GM12878 (cell line): Measurements from ENCODE around the gene TCP1.

Experiments used
- EGR1 ChIP-seq, 2 experiments: IDR thresholded peaks; 1 replicate in 1 of 2; 2 replicates in 1 of 2; pipeline ENCODE4 v1.6.1; 2011 to 2012; ENCODE audit warnings: low read depth in 2 of 2, low read length in 2 of 2, borderline replicate concordance in 1 of 2, mild to moderate bottlenecking in 1 of 2, moderate library complexity in 1 of 2
- POLR2AphosphoS2 ChIP-seq: IDR thresholded peaks from 2 replicates; pipeline ENCODE4 v1.6.1; 2011; ENCODE audit warnings: low read depth, mild to moderate bottlenecking, low read length, improper control_type of control experiment, moderate library complexity
- TF ChIP-seq, protein P1 (sequence below), 3 experiments: IDR thresholded peaks in 2 of 3; conservative IDR thresholded peaks in 1 of 3; 2 replicates each; pipeline ENCODE4 v1.5.1; 2011; ENCODE audit warnings: low read depth in 3 of 3, low read length in 3 of 3, mild to moderate bottlenecking in 3 of 3, control low read depth in 2 of 3, moderate library complexity in 2 of 3, inconsistent platforms in 1 of 3, mixed read lengths in 1 of 3; ENCODE audit not compliant: control insufficient read depth in 2 of 3, insufficient read depth in 1 of 3; ENCODE audit errors: extremely low read depth in 1 of 3
- TF ChIP-seq, protein P2 (sequence below): IDR thresholded peaks from 2 replicates; pipeline ENCODE4 v1.6.1; 2012; ENCODE audit warnings: low read depth, low read length, improper control_type of control experiment
- TF ChIP-seq, protein P3 (sequence below): IDR thresholded peaks from 2 replicates; pipeline ENCODE4 v1.6.1; 2012; ENCODE audit warnings: low read length, inconsistent platforms
- TF ChIP-seq, protein P4 (sequence below): fragments of 450-650 bp; IDR thresholded peaks from 2 replicates; pipeline ENCODE4 v1.6.1; 2017; ENCODE audit warnings: antibody characterized with exemption, mild to moderate bottlenecking, moderate library complexity

DNA sequence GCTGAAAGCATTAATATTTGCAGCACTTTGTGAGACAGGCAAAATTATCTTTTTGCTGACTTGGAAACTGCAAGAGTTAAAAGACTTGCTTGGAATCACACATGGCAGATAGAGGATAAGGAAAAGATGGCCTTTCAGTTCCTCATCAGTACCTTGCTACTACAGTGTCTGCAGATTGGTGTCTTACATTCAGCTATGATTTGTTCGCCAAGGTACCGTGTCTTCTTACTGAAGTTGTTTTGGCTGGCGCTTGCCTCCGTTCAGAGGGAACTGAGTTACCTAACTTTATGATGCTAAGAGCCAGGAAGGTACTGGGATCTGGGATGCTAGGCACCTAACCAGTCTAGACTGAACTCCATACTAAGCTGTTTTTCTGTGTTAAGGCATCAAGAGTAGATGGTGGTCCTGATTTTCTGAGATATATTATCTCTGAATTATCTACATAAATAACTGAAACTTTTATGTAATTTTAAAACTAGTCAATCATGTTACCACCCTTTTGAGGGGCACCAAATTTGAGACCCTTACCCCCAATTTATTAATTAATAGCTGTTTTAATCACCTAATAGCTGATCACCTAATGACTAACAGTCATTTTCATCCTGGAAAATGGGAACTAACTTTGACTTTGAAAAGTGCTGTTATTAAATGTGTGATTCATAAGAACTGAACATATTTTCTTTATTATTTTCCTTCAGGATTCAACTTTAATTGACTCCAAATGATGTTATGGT lies 59.6 kb downstream of the TCP1 start:
- TF ChIP-seq, protein P1, sequence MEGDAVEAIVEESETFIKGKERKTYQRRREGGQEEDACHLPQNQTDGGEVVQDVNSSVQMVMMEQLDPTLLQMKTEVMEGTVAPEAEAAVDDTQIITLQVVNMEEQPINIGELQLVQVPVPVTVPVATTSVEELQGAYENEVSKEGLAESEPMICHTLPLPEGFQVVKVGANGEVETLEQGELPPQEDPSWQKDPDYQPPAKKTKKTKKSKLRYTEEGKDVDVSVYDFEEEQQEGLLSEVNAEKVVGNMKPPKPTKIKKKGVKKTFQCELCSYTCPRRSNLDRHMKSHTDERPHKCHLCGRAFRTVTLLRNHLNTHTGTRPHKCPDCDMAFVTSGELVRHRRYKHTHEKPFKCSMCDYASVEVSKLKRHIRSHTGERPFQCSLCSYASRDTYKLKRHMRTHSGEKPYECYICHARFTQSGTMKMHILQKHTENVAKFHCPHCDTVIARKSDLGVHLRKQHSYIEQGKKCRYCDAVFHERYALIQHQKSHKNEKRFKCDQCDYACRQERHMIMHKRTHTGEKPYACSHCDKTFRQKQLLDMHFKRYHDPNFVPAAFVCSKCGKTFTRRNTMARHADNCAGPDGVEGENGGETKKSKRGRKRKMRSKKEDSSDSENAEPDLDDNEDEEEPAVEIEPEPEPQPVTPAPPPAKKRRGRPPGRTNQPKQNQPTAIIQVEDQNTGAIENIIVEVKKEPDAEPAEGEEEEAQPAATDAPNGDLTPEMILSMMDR (IDR thresholded peaks at IDR 0.05 in 2 of 3, conservative IDR thresholded peaks at IDR 0.05 in 1 of 3; ENCODE audit: control insufficient read depth in 2 of 3, extremely low read depth in 1 of 3, insufficient read depth in 1 of 3, low read depth in 3 of 3, low read length in 3 of 3) = no peak
- TF ChIP-seq, protein P2, sequence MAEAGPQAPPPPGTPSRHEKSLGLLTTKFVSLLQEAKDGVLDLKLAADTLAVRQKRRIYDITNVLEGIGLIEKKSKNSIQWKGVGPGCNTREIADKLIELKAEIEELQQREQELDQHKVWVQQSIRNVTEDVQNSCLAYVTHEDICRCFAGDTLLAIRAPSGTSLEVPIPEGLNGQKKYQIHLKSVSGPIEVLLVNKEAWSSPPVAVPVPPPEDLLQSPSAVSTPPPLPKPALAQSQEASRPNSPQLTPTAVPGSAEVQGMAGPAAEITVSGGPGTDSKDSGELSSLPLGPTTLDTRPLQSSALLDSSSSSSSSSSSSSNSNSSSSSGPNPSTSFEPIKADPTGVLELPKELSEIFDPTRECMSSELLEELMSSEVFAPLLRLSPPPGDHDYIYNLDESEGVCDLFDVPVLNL = no peak
- TF ChIP-seq, protein P3, sequence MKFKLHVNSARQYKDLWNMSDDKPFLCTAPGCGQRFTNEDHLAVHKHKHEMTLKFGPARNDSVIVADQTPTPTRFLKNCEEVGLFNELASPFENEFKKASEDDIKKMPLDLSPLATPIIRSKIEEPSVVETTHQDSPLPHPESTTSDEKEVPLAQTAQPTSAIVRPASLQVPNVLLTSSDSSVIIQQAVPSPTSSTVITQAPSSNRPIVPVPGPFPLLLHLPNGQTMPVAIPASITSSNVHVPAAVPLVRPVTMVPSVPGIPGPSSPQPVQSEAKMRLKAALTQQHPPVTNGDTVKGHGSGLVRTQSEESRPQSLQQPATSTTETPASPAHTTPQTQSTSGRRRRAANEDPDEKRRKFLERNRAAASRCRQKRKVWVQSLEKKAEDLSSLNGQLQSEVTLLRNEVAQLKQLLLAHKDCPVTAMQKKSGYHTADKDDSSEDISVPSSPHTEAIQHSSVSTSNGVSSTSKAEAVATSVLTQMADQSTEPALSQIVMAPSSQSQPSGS = no peak
- no peak for TF ChIP-seq EGR1 (IDR thresholded peaks at IDR 0.05; ENCODE audit: borderline replicate concordance in 1 of 2, low read depth in 2 of 2, low read length in 2 of 2)
- TF ChIP-seq POLR2AphosphoS2 = no peak
- TF ChIP-seq, protein P4, sequence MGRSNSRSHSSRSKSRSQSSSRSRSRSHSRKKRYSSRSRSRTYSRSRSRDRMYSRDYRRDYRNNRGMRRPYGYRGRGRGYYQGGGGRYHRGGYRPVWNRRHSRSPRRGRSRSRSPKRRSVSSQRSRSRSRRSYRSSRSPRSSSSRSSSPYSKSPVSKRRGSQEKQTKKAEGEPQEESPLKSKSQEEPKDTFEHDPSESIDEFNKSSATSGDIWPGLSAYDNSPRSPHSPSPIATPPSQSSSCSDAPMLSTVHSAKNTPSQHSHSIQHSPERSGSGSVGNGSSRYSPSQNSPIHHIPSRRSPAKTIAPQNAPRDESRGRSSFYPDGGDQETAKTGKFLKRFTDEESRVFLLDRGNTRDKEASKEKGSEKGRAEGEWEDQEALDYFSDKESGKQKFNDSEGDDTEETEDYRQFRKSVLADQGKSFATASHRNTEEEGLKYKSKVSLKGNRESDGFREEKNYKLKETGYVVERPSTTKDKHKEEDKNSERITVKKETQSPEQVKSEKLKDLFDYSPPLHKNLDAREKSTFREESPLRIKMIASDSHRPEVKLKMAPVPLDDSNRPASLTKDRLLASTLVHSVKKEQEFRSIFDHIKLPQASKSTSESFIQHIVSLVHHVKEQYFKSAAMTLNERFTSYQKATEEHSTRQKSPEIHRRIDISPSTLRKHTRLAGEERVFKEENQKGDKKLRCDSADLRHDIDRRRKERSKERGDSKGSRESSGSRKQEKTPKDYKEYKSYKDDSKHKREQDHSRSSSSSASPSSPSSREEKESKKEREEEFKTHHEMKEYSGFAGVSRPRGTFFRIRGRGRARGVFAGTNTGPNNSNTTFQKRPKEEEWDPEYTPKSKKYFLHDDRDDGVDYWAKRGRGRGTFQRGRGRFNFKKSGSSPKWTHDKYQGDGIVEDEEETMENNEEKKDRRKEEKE = no peak
